Epidermal melanocyte (primary cell): ENCODE data around the gene TJP1.
"Not testable (repeated sequence)": the region's sequence is repeated elsewhere in the genome, so short reads cannot be mapped to it uniquely, and the experiment has no call there.

Experiments used
- DNase-seq: peaks from one replicate; pipeline ENCODE4 v3.0.0; 2011; ENCODE audit warnings: low spot score; ENCODE audit not compliant: insufficient read length

TJP1 gene

GRCh38 chr15:29838352-29839010, 16.2 kb upstream of the TJP1 start:
- no peak for DNase-seq

- DNase-seq, result no peak
Measured at GRCh38 chr15:29835301-29835700, 13.0 kb upstream of the TJP1 start.

- DNase-seq, result no peak
Measured at GRCh38 chr15:29832709-29833108, 10.4 kb upstream of the TJP1 start.

GRCh38 chr15:29826908-29827820, 4.9 kb upstream of the TJP1 start:
- DNase-seq, result no peak

GRCh38 chr15:29825227-29825626, 3.0 kb upstream of the TJP1 start:
- DNase-seq, result no peak

GRCh38 chr15:29822684-29823459, 604 bp upstream of the TJP1 start:
- DNase-seq, result no peak

- peak; percentile 29 for DNase-seq
Measured at GRCh38 chr15:29821416-29822099, 710 bp downstream of the TJP1 start.

GRCh38 chr15:29820394-29821154, 1.7 kb downstream of the TJP1 start:
- DNase-seq, result no peak

- DNase-seq, result no peak
Measured at GRCh38 chr15:29819979-29820378, 2.3 kb downstream of the TJP1 start.

GRCh38 chr15:29818141-29818540, 4.1 kb downstream of the TJP1 start:
- no peak for DNase-seq

GRCh38 chr15:29817455-29817854, 4.8 kb downstream of the TJP1 start:
- DNase-seq, result not testable (repeated sequence)

GRCh38 chr15:29815000-29815710, 7.1 kb downstream of the TJP1 start:
- DNase-seq, result no peak

- DNase-seq, result no peak
Measured at GRCh38 chr15:29813009-29813408, 9.3 kb downstream of the TJP1 start.

GRCh38 chr15:29812384-29812694, 9.9 kb downstream of the TJP1 start:
- no peak for DNase-seq

- DNase-seq, result no peak
Measured at GRCh38 chr15:29811691-29812383, 10.4 kb downstream of the TJP1 start.

- no peak for DNase-seq
Measured at GRCh38 chr15:29805708-29806104, 16.6 kb downstream of the TJP1 start.

GRCh38 chr15:29805043-29805707, 17.1 kb downstream of the TJP1 start:
- DNase-seq, result peak; percentile 74

- no peak for DNase-seq
Measured at GRCh38 chr15:29802411-29802810, 19.9 kb downstream of the TJP1 start.
